Measurements from ENCODE around the gene PEX10.
"Not testable (repeated sequence)": the region's sequence is repeated elsewhere in the genome, so short reads cannot be mapped to it uniquely, and the experiment has no call there.

PEX10 gene

GRCh38 chr1:2443277-2444137 is 31.1 kb upstream of the PEX10 start:
- DNase-seq (ENCODE audit: low spot score), result peak; percentile 49

DNA sequence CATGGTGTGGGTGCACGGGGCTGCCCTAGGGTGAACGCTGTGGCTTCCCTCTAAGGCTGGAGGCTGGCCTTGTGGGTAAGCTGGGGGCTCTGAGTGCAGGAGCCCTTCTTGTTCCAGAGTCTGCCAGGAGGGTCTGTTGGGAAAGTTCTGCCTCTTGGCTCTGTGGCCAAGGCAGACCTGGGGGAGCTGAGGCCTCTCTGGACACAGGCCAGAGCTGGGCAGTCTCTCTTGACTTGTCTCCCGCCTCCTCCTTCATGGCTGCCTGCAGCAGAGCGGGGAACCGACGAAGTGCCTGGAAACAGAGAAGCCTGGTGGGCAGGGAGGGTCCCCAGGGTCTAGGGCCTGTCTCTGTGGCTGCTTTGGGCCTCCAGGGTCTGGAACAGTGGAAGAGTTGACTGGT is 30.3 kb upstream of the PEX10 start:
- DNase-seq (ENCODE audit: low spot score), result peak; percentile 31

GRCh38 chr1:2441746-2442145 is 29.4 kb upstream of the PEX10 start:
- DNase-seq (ENCODE audit: low spot score), result peak; percentile 73

- not testable (repeated sequence) for DNase-seq (ENCODE audit: low spot score)
Observed at GRCh38 chr1:2440346-2440745, 28.0 kb upstream of the PEX10 start.

DNA sequence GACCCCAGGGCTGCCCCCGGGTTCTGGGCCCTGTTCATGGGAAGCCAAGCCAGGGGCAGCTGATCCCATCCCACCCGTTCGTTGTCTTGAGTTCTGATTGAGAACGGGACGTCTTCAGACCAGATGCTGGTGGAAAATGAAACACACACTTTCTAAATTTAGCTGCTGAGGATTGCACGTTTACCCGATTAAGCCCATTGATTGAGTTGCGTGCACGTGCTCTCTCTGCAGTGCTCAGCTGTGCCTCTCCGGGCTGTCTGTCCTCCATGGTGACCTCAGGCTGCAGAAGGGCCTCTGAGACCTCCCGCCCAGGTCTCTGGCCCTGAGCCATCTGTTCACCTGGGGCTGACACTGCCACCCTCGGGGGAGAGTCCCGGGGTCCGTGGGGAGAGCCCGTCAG is 27.0 kb upstream of the PEX10 start:
- DNase-seq (ENCODE audit: low spot score), result no peak

DNA sequence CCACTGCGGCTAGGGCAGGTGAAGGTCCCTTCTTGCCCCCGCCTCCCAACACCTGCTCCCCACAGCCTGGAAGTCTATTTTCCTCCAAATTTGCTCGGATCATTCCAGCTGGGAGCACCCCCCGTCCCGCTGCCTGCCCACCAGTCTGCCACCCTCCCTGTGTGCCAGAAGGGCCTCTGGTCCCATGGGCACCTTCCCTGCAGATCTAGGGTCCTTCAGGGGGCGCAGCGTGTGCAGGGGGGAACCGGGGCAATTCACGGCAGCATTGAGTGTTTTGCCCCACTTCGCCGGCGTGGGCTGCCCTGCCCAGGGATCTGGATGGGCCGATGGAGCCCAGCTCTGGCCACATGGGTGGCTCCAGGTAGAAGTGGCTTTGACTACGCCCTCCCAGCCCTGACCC is 26.3 kb upstream of the PEX10 start:
- no peak for DNase-seq (ENCODE audit: low spot score)

- DNase-seq (ENCODE audit: low spot score), result no peak
Observed at GRCh38 chr1:2438038-2438437, 25.7 kb upstream of the PEX10 start.

DNA sequence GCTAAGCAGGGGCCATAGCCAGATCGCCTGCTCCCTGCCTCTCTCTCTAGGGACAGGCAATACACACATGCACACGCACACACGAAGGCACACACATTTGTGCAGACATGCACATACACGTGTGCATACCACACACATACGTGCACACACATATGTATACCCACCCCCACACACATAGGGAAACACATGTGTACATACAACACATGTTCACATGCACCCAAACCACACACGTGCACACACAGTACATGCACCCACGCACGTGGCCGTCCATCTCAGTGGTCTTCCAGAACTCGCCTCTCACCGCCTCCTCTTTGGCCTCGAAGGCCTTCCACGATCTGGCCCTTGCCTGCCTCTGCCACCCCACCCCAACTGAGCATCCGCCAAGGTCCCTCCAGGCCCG is 25.3 kb upstream of the PEX10 start:
- no peak for DNase-seq (ENCODE audit: low spot score)

DNA sequence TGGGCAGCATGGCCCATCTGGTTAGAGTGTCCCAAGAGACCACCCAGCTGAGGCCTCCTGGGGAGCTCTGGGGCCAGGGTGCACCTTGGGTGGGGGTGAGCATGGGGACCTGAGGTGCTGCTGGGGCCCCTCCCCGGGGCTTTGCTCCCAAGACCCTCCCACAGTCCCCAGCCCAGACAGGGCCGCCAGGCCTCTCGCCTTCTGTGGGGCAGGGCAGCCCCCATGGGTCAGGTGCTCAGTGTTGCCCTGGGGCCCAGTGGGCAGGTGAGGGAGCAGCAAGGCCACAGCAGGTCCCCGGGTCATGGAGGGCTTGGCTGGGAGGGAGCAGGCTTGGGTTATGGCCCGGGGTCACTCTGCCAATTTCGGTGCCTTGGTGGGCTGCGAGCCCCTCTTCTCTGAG is 24.5 kb upstream of the PEX10 start:
- DNase-seq (ENCODE audit: low spot score), result no peak

DNA sequence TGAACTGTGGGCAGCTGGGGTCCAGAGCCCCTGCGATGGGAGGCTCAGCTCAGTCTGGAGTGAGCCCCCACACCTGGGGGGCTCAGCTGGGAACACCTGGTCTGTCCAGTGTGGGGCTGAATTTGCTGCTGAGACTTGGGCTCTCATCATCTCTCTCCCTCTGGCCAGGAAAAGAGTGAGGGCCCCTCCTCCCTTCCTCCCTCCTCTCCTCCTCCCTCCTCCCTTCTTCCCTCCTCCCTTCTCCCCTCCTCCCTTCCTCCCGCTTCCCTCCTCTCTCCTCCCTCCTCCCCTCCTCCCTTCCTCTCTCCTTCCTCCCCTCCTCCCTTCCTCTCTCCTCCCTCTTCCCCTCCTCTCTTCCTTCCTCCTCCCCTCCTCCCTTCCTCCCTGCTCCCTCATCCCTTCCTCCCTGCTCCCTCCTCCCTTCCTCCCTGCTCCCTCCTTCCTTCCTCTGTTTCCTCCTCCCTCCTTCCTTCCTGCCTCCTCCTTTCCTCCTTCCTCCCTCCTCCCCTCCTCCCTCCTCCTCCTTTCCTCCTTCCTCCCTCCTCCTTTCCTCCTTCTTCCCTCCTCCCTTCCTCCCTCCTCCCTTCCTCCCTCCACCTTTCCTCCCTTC is 23.5 kb upstream of the PEX10 start:
- DNase-seq (ENCODE audit: low spot score), result no peak

GRCh38 chr1:2435091-2435490 is 22.7 kb upstream of the PEX10 start:
- no peak for DNase-seq (ENCODE audit: low spot score)

DNA sequence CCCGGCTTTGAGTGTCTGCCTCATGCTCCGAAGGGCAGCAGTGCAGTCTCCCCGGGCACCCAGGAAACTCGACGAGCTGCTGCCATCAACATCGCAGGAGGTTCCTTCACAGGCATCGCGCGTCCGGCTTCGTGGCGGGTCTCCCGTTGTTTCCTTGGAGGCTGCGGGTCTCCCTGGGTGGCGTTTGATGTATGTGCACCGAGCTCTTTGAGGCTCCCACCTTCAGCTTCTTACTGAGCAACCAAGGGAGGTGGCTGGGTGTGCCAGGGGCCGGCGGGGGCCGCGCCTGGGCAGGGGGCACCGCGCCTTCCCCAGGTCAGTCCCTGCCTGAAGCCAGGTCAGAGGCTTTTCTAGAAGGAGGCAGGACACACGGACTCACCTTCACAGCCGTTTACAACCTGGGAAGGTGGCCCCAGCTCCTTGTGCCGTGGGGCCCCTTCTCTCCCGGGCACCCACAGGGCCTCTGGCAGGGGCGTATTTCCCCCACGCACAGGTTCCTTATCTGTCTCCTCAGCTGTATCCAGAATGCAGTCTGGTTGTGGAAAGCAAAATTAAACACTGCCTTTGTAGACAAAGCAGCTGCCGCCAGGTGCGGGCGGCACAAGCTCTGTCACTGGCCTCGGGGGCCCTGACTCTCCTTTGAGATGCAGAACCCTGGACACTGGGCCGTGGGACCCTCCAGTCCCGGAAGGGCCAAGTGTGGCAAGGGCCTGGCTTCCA is 21.7 kb upstream of the PEX10 start:
- DNase-seq (ENCODE audit: low spot score), result no peak

DNA sequence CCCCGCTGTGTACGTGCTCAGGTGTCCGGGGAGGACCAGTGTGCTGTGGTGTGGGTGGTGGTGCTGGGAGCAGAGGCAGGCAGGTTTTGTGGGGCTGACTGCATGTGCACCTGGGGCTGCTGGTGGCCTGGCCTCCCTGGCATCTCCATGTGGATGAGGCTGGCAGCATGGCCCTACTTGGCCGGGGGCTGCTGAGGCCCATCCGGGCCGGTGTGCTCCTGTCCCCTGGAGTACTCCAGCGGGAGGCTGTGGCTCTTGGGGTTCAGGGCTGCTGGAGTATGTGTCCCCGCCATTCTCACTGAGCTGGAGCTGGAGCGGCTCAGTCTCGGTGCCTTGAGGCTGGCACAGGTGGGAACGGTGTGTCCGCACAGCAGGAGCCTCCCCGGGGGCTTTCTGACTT is 20.8 kb upstream of the PEX10 start:
- no peak for DNase-seq (ENCODE audit: low spot score)

GRCh38 chr1:2432441-2432844 is 20.1 kb upstream of the PEX10 start:
- no peak for DNase-seq (ENCODE audit: low spot score)

DNA sequence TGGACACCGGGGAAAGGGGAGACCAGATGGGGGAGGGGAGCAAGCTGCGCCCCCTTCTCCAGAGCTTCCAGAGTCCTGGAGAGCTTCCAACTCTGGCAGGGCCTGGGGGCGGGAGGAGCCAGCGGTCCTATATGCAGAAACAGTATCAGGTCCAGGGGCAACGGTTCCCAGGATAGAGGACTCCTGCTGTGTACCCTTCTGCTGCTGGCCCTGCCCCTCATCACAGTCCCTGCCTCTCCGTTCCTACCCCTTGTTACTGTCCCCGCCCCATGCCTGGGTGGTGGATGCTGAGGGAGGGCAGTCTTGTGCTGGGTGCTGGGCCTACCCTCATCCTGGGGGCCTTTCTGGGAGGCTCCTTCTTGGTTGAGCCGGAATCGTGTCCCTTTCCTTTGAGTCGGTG is 19.2 kb upstream of the PEX10 start:
- no peak for DNase-seq (ENCODE audit: low spot score)

DNA sequence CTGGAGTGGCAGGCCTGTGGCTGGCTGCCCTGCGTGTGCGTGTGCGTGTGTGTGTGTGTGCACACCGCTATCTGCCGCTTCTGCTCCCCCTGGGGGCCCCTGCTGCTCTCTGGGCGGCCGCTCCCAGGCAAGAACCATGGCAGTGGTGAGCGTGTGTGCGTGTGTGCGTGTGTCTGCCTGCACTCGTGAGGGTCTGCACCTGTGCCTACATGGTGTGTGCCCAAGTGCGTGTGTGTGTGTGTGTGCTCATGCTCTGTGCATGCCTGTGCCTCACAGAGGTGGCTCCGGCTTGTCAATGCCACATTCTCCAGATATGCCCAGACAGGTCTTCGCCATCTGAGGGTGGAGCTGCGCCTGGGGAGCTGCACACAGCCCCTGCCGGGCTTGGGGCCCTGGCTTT is 18.7 kb upstream of the PEX10 start:
- DNase-seq (ENCODE audit: low spot score), result no peak

- DNase-seq (ENCODE audit: low spot score), result no peak
Observed at GRCh38 chr1:2430592-2430973, 18.2 kb upstream of the PEX10 start.

- no peak for DNase-seq (ENCODE audit: low spot score)
Observed at GRCh38 chr1:2429780-2430591, 17.6 kb upstream of the PEX10 start.

GRCh38 chr1:2428490-2428889 is 16.1 kb upstream of the PEX10 start:
- no peak for DNase-seq (ENCODE audit: low spot score)

DNA sequence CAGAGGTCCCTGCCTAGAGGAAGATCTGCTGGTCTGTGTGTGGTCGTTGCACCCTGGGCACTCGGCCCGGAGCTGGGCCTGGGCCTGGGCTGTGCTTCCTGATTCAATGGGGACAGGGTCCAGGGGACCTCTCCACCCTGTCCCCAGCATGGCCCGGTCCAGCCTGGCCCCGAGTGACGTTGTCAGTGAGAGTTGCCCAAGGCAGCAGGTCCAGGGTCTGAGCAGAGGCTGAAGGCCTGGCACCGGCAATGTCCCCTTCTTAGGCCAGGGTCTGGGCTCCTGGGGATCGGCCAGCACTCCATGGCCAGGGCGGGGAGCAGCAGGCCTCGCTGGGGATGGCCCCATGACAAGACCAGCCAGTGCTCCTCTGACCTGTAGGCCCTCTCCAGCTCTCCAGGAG is 15.6 kb upstream of the PEX10 start:
- DNase-seq (ENCODE audit: low spot score), result no peak

DNA sequence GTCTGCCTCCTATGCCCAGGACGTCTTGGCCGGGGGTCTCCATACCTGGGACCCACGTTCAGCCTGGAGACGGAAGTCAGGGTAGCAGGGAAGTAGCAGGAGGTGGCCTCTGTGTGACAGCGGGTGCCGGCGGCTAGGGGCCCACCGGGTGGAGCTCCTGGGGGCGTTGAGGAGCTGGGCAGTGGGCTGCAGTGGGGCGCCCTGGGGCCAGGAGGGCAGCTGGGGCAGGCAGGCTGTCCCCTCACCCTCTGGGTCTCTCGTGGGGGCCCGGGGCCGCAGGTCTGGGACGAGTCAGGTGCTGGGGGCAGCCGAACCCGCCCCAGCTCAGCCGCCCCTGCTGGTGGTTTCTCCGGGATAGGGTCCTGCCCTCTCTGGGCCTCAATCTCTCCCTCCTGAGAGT is 14.7 kb upstream of the PEX10 start:
- no peak for DNase-seq (ENCODE audit: low spot score)

- DNase-seq (ENCODE audit: low spot score), result no peak
Observed at GRCh38 chr1:2426540-2426939, 14.2 kb upstream of the PEX10 start.
